Immature natural killer cell (primary cell): ENCODE results near the gene TRAP1. TPM values are rescaled to one million over a fixed set of nuclear protein-coding genes. Genes with fewer than 3 reads are reported as not detected.

Experiments
- DNase-seq, 3 donors: peaks; one replicate each; pipeline ENCODE4 v3.0.0; 2022; ENCODE audit warnings: mixed read lengths in 1 of 3
- H3K27ac Mint-ChIP-seq, 6 donors: one replicate each; pipeline ENCODE4 v1.8.0; 2020; ENCODE audit warnings: mixed read lengths in 6 of 6, mild to moderate bottlenecking in 5 of 6, inconsistent platforms in 4 of 6, moderate library complexity in 3 of 6
- H3K27me3 Mint-ChIP-seq, 3 donors: one replicate each; pipeline ENCODE4 v1.8.0; 2020 to 2021; ENCODE audit warnings: low read depth in 3 of 3, mild to moderate bottlenecking in 3 of 3, mixed read lengths in 3 of 3, moderate library complexity in 3 of 3, inconsistent platforms in 1 of 3
- H3K36me3 Mint-ChIP-seq, 3 donors: one replicate each; pipeline ENCODE4 v1.8.0; 2020; ENCODE audit warnings: mixed read lengths in 3 of 3, inconsistent platforms in 2 of 3, mild to moderate bottlenecking in 2 of 3
- H3K4me1 Mint-ChIP-seq, 2 donors: one replicate each; pipeline ENCODE4 v1.8.0; 2020; ENCODE audit warnings: inconsistent platforms in 2 of 2, mild to moderate bottlenecking in 2 of 2, mixed read lengths in 2 of 2, moderate library complexity in 1 of 2
- H3K4me3 Mint-ChIP-seq, 5 donors: one replicate each; pipeline ENCODE4 v1.8.0; 2020; ENCODE audit warnings: mild to moderate bottlenecking in 5 of 5, mixed read lengths in 5 of 5, inconsistent platforms in 3 of 5, moderate library complexity in 3 of 5
- H3K9me3 Mint-ChIP-seq, 6 donors: one replicate each; pipeline ENCODE4 v1.8.0; 2020; ENCODE audit warnings: mild to moderate bottlenecking in 6 of 6, mixed read lengths in 6 of 6, inconsistent platforms in 4 of 6, moderate library complexity in 3 of 6
- polyA plus RNA-seq, 3 donors: library from polyadenylated mRNA; unstranded; fragments of 300-500 nt; fragmentation: Illumina TruSeq; gene quantifications; one replicate each; pipeline ENCODE4 v1.2.3, GENCODE V29; 2021

TRAP1 gene
- polyA plus RNA-seq, 3 donors from 2014 or later, result 30.1 to 32.1 (median 30.7) TPM

DNA sequence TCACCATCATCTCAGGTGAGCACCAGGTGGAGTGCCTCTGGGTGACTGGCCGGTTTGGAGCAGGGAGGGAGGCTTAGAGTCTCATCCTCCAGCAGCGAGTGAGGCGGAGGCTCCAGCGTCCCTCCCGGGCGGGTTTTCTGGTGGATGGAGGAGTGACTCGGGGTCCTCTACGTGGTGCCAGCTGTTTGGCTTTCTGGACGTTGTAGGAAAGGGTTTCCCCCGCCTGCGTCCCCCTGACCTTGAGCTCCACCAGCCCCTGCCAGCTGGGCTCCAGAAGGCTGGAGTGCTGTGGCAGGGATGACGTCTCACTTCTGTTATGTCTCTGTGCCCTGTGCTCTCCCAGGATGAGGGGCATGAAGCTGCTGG is 62.3 kb downstream of the TRAP1 start:
- H3K27ac Mint-ChIP-seq, result peak overlapping the region in 1 of 6 donors; percentile 50
- peaks cover 5 to 14% (median 5%) of the 10 kb centered on the region in 3 donors for H3K36me3 Mint-ChIP-seq
- no peak overlapping the region for H3K4me3 Mint-ChIP-seq
- peaks cover 0 to 2% (median 2%) of the 10 kb centered on the region in 3 donors for H3K27me3 Mint-ChIP-seq
- H3K4me1 Mint-ChIP-seq, result peaks cover 0 to 7% of the 10 kb centered on the region in 2 donors
- no peak for DNase-seq
- H3K9me3 Mint-ChIP-seq, result no peaks in the 10 kb centered on the region

DNA sequence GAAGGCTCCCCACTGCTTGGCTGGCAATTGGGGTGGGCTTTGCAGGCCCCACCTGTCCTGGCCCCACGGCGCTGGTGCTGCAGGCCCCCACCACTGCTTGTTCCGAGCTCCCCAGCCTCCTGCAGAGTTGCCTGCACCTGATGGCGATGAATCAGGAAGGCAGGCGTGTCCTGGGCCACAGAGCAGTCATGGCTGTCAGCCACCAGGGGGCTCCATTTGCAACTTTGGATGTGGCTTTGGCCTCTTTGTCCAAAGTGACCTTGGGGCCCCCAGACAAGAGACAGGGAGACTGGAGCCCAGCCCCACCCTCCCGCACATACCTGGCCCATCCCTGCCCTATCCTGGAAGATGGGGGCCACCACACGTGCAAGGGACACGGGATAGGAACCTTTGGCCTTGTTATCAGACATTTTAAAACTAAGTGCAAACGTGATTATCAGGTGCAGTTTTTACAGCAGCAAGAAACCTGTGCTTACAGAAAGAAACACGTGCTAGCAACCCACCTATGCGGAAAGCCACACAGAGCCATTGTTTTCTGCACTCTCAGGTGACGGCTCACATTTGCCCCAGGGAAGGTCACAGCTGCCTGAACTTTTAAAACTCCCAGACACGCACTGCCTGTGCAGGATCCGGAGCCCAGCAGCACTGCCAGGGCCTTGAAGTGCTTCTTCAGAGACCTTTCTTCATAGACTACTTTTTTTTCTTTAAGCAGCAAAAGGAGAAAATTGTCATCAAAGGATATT is 62.9 kb downstream of the TRAP1 start, which contains the start of gene DNASE1:
DNASE1 (plus strand) TSS at position 443 of the 743 bp plus-strand sequence. CDS start 683 bp downstream, outside the sequence.
- peak; percentile 40 to 47 (median 46) for DNase-seq
- H3K27me3 Mint-ChIP-seq, result peaks cover 0 to 2% (median 2%) of the 10 kb centered on the region in 3 donors
- H3K4me3 Mint-ChIP-seq, result no peak within 1 kb of the TSS
- peaks cover 0 to 7% of the 10 kb centered on the region in 2 donors for H3K4me1 Mint-ChIP-seq
- no peaks in the 10 kb centered on the region for H3K9me3 Mint-ChIP-seq
- peaks cover 5 to 14% (median 8%) of the 10 kb centered on the region in 3 donors for H3K36me3 Mint-ChIP-seq
- H3K27ac Mint-ChIP-seq, result peak within 1 kb of the TSS in 3 of 6 donors; percentile 30 to 50 (median 45)

DNA sequence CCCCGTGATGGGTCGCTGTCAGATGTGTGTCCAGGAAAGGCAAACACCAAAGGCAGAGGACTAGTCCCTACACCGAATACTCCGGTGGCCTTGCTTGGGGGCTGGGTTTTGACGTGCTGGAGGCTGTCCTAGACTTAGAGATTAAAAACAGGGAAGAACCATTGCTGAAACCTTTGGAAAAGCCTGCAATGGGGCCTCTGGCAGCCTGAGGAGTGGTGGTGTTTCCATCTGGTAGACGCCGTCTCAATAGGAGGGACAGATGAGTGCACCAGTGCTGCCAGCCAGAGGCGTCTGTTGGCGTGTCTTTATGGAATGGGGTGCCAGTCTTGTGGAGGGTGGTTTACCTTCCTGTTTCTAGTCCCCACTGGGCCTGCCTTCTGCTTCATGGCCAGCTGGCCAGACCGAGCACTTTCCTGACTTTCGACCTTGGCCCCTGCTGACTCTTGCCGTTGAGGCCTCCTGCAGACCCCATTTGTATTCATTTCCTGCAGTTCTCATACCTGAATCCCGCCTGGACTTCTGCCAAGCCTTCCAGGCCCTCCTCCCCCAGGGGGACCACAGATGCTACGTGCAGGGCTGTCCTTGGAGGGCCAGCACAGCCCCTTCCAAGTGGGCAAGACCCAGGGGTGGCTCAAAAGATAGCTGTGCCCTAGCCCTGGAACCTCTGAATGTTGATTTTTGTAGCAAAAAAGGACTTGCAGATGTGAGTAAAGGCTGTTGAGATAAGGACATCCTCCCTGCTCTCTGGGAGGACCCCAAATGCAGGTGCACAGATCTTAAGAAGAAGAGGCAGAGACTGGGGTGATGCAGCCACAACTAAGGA is 64.7 kb downstream of the TRAP1 start:
- no peak overlapping the region for H3K4me3 Mint-ChIP-seq
- H3K27ac Mint-ChIP-seq, result no peak overlapping the region
- no peak for DNase-seq
- H3K9me3 Mint-ChIP-seq, result no peaks in the 10 kb centered on the region
- H3K36me3 Mint-ChIP-seq, result peaks cover 0 to 11% (median 4%) of the 10 kb centered on the region in 3 donors
- peaks cover 0 to 7% of the 10 kb centered on the region in 2 donors for H3K4me1 Mint-ChIP-seq
- H3K27me3 Mint-ChIP-seq, result peaks cover 0 to 2% (median 2%) of the 10 kb centered on the region in 3 donors

DNA sequence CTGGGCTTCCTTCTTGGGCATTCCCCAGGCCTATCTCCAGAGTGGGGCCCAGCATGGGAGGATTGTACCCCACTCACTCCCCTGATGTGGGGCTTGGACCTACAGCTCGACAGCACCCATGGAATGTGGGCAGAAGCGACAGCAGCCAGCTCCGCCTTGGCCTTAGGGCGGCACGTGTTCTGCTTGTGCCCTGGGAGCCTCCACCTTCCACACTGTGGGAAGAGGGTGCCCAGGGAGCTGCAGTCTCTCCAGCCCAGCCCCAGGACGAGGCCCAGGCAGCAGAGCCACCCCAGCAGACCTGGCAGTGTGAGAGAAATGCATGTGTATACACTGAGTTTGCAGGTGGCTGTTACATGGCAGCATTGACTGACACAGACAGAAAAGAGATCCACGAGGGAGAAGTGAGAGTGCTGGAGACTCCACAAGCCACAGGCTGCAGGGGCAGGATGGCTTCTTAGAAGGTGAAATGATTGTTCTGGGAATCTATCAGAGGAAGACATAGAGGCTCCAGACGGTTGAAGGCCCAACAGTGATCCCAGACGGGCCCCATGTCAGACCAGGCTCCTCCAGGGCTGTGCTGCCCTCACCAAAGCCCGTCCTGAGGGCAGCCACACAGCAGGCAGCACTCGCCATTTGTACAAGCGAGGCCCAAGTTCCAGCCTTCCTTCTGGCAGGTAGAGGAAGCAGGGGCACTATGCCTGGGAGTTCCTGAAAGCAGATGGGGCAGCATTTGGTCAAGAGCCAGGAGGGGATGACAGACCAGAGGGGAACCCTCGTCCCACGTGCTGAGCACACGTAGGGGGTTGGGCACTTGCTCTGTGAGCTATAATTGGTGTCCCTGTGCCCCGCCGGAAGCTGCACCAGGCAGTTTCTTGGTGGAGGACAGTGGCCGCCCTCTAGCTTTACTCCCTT is 65.6 kb downstream of the TRAP1 start:
- no peak overlapping the region for H3K4me3 Mint-ChIP-seq
- H3K9me3 Mint-ChIP-seq, result no peaks in the 10 kb centered on the region
- peak overlapping the region in 1 of 6 donors; percentile 17 for H3K27ac Mint-ChIP-seq
- DNase-seq, result no peak
- H3K36me3 Mint-ChIP-seq, result peaks cover 0 to 4% (median 4%) of the 10 kb centered on the region in 3 donors
- H3K27me3 Mint-ChIP-seq, result peaks cover 0 to 2% (median 2%) of the 10 kb centered on the region in 3 donors
- peaks cover 0 to 7% of the 10 kb centered on the region in 2 donors for H3K4me1 Mint-ChIP-seq

DNA sequence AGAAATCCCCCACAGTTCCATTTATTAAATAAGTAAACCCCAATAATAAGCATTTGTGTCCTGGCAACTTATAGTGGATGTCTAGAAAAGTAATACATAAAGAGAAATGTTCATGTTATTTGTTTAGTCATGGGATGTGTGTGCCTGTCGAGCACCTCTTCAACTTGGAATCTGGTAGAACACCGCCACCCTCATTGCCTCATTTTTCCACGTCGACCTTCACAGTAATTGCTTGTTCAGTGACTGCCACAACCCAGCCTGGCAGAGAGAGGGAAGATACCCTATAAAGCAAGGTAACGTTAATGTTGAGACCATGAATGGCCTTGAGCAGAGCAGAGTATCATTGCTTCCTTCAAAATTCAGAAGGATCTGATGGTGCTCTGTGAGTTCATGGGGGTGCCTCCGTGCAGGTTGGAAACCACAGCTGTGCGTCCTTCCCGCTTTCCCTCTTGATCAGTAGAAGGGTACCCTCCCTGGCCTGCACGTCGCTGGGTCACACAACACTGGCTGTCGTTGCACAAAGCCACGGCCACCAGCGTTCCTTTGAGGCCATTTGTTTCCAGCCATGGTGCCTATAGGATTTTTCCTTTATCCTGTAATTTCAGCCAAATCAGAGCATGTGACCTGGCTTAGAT is 66.6 kb downstream of the TRAP1 start:
- H3K27me3 Mint-ChIP-seq, result peaks cover 0 to 3% (median 3%) of the 10 kb centered on the region in 3 donors
- peaks cover 0 to 7% of the 10 kb centered on the region in 2 donors for H3K4me1 Mint-ChIP-seq
- H3K36me3 Mint-ChIP-seq, result peaks cover 0 to 4% (median 4%) of the 10 kb centered on the region in 3 donors
- no peak overlapping the region for H3K27ac Mint-ChIP-seq
- no peak overlapping the region for H3K4me3 Mint-ChIP-seq
- no peaks in the 10 kb centered on the region for H3K9me3 Mint-ChIP-seq
- DNase-seq, result no peak

DNA sequence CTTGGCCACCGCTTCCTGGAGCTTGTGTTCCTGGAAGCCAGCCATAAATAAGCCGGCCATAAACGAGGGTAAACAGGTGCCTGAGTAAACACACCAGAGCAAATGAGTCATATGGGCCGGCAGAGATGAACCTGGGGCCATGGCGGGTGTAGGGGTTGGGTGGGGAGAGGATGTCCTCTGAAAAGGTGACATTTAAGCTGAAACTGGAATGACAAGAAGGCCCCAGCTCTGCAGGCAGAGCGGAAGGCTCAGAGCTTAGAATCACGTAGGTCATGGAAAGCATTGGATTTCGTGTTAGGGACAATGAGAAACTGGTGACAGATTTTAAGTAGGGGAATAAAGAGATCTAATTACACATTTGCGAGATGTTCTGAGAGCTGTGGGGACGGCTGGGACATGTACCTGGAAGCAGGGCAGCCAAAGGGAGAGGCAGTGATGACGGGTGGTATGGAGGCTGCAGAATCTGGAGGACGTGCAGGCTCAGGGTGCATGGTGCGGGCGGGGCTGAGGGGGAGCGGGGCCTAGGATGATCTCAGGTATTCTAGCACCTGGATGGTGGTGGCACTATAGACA is 70.9 kb downstream of the TRAP1 start:
- peak overlapping the region in 1 of 5 donors; percentile 8 for H3K4me3 Mint-ChIP-seq
- H3K36me3 Mint-ChIP-seq, result peaks cover 0 to 4% (median 4%) of the 10 kb centered on the region in 3 donors
- no peaks in the 10 kb centered on the region for H3K4me1 Mint-ChIP-seq
- H3K27me3 Mint-ChIP-seq, result peaks cover 0 to 3% (median 2%) of the 10 kb centered on the region in 3 donors
- DNase-seq, result no peak
- peak overlapping the region in 2 of 6 donors; percentile 19 to 40 for H3K27ac Mint-ChIP-seq
- H3K9me3 Mint-ChIP-seq, result no peaks in the 10 kb centered on the region

DNA sequence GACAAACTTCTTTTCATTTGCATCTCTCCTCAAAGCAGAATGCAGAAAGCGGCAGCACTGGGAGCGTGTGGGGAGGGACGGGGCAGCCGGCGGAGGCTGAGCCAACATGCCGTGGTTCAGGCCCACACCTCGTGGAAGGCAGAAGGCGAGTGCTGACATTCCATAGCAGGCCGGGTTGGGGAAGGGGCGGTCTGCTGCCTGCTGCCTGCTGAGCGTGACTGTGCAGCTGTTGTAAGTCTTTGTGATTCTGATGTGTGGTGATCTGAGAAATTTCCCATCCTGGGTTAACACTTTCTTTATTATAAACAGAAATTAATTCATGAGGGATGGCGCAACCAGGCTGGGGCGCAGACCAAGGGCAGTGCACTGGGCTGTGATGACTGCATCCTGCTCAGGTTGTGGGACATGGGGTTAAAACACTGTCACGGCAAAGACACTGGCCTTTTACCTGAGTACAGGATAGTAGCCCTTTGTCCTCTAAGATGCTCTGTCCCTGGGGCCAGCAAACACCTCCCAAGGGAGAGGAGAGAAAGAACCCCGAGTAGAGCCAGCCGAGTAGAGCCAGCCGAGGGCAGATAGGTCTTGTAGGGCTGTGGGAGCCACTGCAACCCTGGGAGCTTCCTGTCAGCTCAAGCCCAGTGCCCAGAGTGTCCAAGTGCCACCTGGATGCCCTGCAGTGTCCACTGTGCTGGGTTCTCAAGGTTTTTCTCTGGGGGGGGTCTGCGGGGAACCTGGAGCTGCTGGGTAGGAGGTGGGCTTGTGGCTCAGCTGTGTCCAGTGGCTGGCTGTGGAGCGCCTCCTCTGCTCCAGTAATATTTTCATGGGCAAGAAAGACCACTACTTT is 71.6 kb downstream of the TRAP1 start:
- H3K36me3 Mint-ChIP-seq, result peaks cover 0 to 4% (median 4%) of the 10 kb centered on the region in 3 donors
- H3K27me3 Mint-ChIP-seq, result peaks cover 0 to 3% (median 2%) of the 10 kb centered on the region in 3 donors
- H3K27ac Mint-ChIP-seq, result no peak overlapping the region

DNA sequence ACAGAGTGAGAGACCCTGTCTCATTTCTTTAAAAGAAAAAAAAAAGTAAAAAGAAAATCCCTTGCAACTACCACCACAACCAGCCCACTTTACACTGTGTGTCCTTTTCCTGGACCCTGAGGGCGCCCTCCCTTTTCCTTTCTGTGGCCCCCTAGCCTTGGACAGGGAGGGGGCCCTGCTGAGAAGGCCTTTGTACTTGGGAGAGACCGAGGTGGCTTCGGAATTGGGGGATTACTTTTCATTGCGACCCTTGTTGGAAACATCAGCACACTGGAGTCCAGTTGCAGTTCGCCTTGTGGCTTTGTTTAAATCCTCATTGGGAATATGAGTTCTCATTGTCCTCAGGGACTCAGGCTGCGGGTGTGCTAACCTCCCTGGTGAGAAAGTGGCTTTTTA is 72.2 kb downstream of the TRAP1 start:
- Mint-ChIP-seq H3K4me3 (no peak overlapping the region), H3K4me1 (peaks cover 0 to 5% of the 10 kb centered on the region in 2 donors), H3K27me3 (peaks cover 0 to 3% (median 2%) of the 10 kb centered on the region in 3 donors), H3K9me3 (no peaks in the 10 kb centered on the region), H3K27ac (no peak overlapping the region), H3K36me3 (peaks cover 0 to 4% (median 0%) of the 10 kb centered on the region in 3 donors)
- DNase-seq, result no peak

More for the DNA sequence above, 71.6 kb downstream of the TRAP1 start:
- H3K4me3 Mint-ChIP-seq, result no peak overlapping the region
- no peaks in the 10 kb centered on the region for H3K4me1 Mint-ChIP-seq
- DNase-seq, result no peak
- no peaks in the 10 kb centered on the region for H3K9me3 Mint-ChIP-seq

DNA sequence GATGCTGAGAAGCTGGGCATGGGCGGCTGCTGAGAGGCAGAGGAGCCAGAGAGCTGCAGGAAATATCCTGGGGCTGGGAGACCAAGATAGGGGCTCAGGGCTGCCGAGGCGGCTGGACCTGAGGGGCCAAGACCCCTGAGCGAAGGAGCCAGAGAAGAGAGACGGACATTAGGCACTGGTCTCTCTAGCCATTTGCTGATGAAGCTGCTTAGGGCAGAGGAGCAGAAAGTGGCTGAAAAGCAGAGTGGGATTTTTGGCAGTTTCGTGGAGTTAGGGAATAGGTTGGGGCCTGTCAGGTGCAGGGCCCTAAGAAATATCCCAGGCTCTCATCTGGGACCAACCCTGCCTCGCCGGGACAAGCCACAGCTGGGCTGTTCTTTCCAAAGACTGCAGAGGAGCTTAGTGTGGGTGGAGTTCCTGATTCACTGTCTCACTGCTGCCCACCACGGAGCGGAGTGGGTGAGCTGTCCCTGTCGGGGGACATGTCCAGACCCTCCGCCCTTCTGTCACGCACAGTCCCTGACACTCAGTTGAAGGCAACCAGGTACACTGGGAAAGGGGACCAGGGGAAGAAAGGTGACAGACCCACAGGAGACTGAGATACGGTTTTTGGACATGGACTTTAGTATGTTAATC is 74.1 kb downstream of the TRAP1 start:
- H3K4me3 Mint-ChIP-seq, result no peak overlapping the region
- H3K27ac Mint-ChIP-seq, result no peak overlapping the region
- no peaks in the 10 kb centered on the region for H3K9me3 Mint-ChIP-seq

DNA sequence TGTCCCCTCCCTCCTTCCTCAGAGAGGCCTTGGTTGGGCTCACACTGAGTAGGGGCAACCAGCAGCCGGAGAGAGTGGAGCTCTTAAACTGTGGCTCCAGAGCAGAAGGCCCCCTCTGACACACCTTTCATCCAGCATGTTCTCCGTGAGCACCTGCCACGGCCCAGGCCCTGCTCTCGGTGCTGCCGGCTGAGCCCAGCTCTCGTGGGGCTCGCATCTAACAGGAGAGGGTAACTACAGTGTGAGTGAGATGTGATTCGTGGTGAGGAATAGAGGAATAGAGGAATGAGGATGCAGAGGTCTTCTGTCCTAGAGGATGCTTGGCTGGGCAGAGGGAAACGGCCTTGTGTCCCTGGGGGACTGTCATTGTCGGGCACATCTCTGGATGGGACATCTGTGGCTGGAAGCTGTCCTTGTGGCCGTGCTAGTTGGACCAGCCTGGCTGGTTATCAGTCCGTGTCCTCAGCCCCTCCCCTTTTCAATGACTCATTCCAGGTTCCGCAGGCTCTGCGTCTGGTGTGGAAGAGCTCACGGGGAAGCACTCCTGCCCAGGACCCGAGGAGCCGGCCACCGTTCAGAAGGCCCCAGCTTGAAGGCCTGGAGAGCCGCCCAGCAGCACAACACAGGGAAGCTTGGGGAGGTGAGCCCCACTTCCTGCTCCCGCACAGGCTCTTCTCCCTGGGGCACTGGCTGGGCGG is 74.8 kb downstream of the TRAP1 start:
- no peaks in the 10 kb centered on the region for H3K9me3 Mint-ChIP-seq

More for the DNA sequence above, 74.1 kb downstream of the TRAP1 start:
- peaks cover 0 to 3% (median 2%) of the 10 kb centered on the region in 3 donors for H3K27me3 Mint-ChIP-seq
- H3K36me3 Mint-ChIP-seq, result no peaks in the 10 kb centered on the region
- no peak for DNase-seq
- H3K4me1 Mint-ChIP-seq, result peaks cover 9 to 22% of the 10 kb centered on the region in 2 donors

DNA sequence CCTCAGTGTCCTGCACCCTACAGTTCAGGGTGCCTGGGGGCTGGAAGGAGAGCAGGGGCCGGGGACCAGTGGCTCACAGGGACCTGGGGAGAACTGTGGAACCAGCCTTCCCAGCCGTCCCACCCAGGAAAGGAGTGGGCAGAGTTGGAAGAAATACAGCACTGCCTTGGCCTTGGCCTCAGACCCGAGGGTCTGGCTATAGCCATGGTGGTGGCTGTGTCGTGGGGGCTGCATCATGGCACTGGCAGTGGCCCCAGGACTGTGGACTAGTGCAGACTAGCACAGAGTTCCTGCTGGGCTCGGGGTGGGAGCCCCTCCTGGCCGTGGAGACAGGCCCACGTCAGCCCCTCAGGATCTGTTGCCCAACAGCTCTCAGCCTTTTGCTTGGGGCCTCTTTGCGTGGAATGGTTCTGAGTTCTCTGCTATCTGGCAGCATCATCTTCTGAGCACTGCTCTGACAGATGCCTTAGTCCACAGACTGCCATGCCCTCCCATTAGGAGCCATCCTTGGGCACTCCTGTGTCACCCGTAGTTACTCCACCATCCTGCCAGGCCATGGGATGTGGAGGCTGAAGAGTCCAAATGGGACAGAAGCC is 75.4 kb downstream of the TRAP1 start:
- H3K27ac Mint-ChIP-seq, result no peak overlapping the region
- no peak overlapping the region for H3K4me3 Mint-ChIP-seq
- peaks cover 21 to 35% of the 10 kb centered on the region in 2 donors for H3K4me1 Mint-ChIP-seq
- H3K9me3 Mint-ChIP-seq, result no peaks in the 10 kb centered on the region
- no peaks in the 10 kb centered on the region for H3K36me3 Mint-ChIP-seq
- no peak for DNase-seq
- peaks cover 0 to 3% (median 2%) of the 10 kb centered on the region in 3 donors for H3K27me3 Mint-ChIP-seq

More for the DNA sequence above, 74.8 kb downstream of the TRAP1 start:
- H3K4me3 Mint-ChIP-seq, result no peak overlapping the region
- H3K27ac Mint-ChIP-seq, result peak overlapping the region in 1 of 6 donors; percentile 59
- no peaks in the 10 kb centered on the region for H3K36me3 Mint-ChIP-seq
- H3K4me1 Mint-ChIP-seq, result peaks cover 15 to 29% of the 10 kb centered on the region in 2 donors
- no peak for DNase-seq
- peaks cover 0 to 3% (median 2%) of the 10 kb centered on the region in 3 donors for H3K27me3 Mint-ChIP-seq
